Stimulated activated CD8-positive, alpha-beta memory T cell treated with anti-CD3 and anti-CD28 coated beads, Interleukin-4, amount 100 ng/mL, for 24 hours (primary cell): ENCODE data around the gene RAMP1.
A peak's percentile ranks its signal among the peaks of the same experiment; 100 is the strongest.
"Not testable (repeated sequence)": the region's sequence is repeated elsewhere in the genome, so short reads cannot be mapped to it uniquely, and the experiment has no call there.

Experiments
- DNase-seq: peaks from one replicate; pipeline ENCODE4 v3.0.0-alpha.2; 2020; ENCODE audit warnings: low read depth

The RAMP1 gene

GRCh38 chr2:237859533-237860272 lies at the start of gene RAMP1:
RAMP1 (plus strand) TSS chr2:237859623; CDS start chr2:237859676, 53 bp downstream.
- DNase-seq, result no peak

GRCh38 chr2:237815637-237816036 lies 43.8 kb upstream of the RAMP1 start:
- no peak for DNase-seq

GRCh38 chr2:237816531-237816930 lies 42.9 kb upstream of the RAMP1 start:
- no peak for DNase-seq

GRCh38 chr2:237818066-237818473 lies 41.4 kb upstream of the RAMP1 start:
- DNase-seq, result no peak

GRCh38 chr2:237819231-237819630 lies 40.2 kb upstream of the RAMP1 start:
- DNase-seq, result no peak

- DNase-seq, result no peak
Observed at GRCh38 chr2:237820421-237820820, 39.0 kb upstream of the RAMP1 start.

- DNase-seq, result no peak
Observed at GRCh38 chr2:237823544-237823943, 35.9 kb upstream of the RAMP1 start.

- DNase-seq, result no peak
Observed at GRCh38 chr2:237824085-237824484, 35.3 kb upstream of the RAMP1 start.

- no peak for DNase-seq
Observed at GRCh38 chr2:237827421-237827987, 31.9 kb upstream of the RAMP1 start.

GRCh38 chr2:237830522-237830921 lies 28.9 kb upstream of the RAMP1 start:
- no peak for DNase-seq

- no peak for DNase-seq
Observed at GRCh38 chr2:237833546-237833945, 25.9 kb upstream of the RAMP1 start.

- DNase-seq, result no peak
Observed at GRCh38 chr2:237835372-237835771, 24.1 kb upstream of the RAMP1 start.

GRCh38 chr2:237841051-237841450 lies 18.4 kb upstream of the RAMP1 start:
- DNase-seq, result no peak

- DNase-seq, result not testable (repeated sequence)
Observed at GRCh38 chr2:237848940-237849339, 10.5 kb upstream of the RAMP1 start.

- DNase-seq, result no peak
Observed at GRCh38 chr2:237854295-237854694, 5.1 kb upstream of the RAMP1 start.

GRCh38 chr2:237857791-237858190 lies 1.6 kb upstream of the RAMP1 start:
- no peak for DNase-seq

GRCh38 chr2:237858294-237859081 lies 935 bp upstream of the RAMP1 start:
- DNase-seq, result peak; percentile 22

- no peak for DNase-seq
Observed at GRCh38 chr2:237859082-237859433, 365 bp upstream of the RAMP1 start.

- no peak for DNase-seq
Observed at GRCh38 chr2:237860273-237860935, 981 bp downstream of the RAMP1 start.

GRCh38 chr2:237861875-237862527 lies 2.6 kb downstream of the RAMP1 start:
- DNase-seq, result no peak

GRCh38 chr2:237862528-237862895 lies 3.1 kb downstream of the RAMP1 start:
- no peak for DNase-seq

- no peak for DNase-seq
Observed at GRCh38 chr2:237863102-237863511, 3.7 kb downstream of the RAMP1 start.
